Esophagus muscularis mucosa (tissue), 4 donors: ENCODE measurements around the gene NDUFAF4.

Experiments used
- CTCF ChIP-seq, 3 experiments: fragments of 200-600 bp in 2 of 3; fragments of 450-650 bp in 1 of 3; sonication (generic) in 2 of 3; IDR thresholded peaks; one replicate each; pipeline ENCODE4 v1.5.1; 2017 to 2019; ENCODE audit warnings: antibody characterized with exemption in 3 of 3, mild to moderate bottlenecking in 2 of 3, moderate library complexity in 1 of 3
- EP300 ChIP-seq: sonication (generic); formaldehyde crosslinking; IDR thresholded peaks from one replicate; pipeline ENCODE4 v1.6.1; 2017; ENCODE audit warnings: antibody characterized with exemption
- POLR2A ChIP-seq: fragments of 450-650 bp; IDR thresholded peaks from one replicate; pipeline ENCODE4 v1.6.1; 2017; ENCODE audit warnings: antibody characterized with exemption, moderate library complexity, mild to moderate bottlenecking, low read depth
- POLR2AphosphoS5 ChIP-seq, 2 donors: sonication (generic); formaldehyde crosslinking; IDR thresholded peaks; one replicate each; pipeline ENCODE4 v1.6.1; 2017; ENCODE audit warnings: antibody characterized with exemption in 2 of 2

DNA sequence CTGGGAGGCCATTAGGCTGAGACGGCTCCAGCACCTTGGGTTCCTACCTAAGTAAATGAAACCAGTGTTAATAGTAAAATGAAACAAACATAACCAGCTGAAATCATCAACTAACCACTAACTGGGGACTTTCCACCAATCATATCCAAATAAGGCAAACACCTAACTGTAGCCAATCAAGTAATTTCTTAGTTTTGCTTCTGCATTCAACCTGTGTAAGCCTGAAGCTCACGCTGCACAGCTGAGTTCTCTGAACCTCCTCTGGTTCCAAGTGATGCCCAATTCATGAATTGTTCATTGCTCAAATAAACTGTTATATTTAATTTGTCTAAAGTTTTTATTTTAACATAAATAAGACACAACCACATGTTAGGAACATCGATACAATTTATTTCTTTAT lies 49.4 kb upstream of the NDUFAF4 start:
- no peak for TF ChIP-seq CTCF (IDR thresholded peaks at IDR 0.05)
- no peak for TF ChIP-seq EP300
- no peak for TF ChIP-seq POLR2A
- TF ChIP-seq POLR2AphosphoS5 (IDR thresholded peaks at IDR 0.05) = no peak
